Fibroblast of skin of back (primary cell): ENCODE results near the gene PCSK5.
A peak's percentile ranks its signal among the peaks of the same experiment; 100 is the strongest.

Experiments used
- DNase-seq: peaks from one replicate; pipeline ENCODE4 v3.0.0-alpha.2; 2013

Gene PCSK5

GRCh38 chr9:76153902-76154629, 263.6 kb downstream of the PCSK5 start:
- no peak for DNase-seq

- no peak for DNase-seq
Observed at GRCh38 chr9:76155361-76155760, 264.9 kb downstream of the PCSK5 start.

GRCh38 chr9:76158713-76159112, 268.2 kb downstream of the PCSK5 start:
- DNase-seq, result no peak

- no peak for DNase-seq
Observed at GRCh38 chr9:76159293-76159926, 268.9 kb downstream of the PCSK5 start.

GRCh38 chr9:76161106-76161505, 270.6 kb downstream of the PCSK5 start:
- no peak for DNase-seq

- peak; percentile 92 for DNase-seq
Observed at GRCh38 chr9:76161541-76161940, 271.1 kb downstream of the PCSK5 start.

- peak; percentile 36 for DNase-seq
Observed at GRCh38 chr9:76162086-76162730, 271.7 kb downstream of the PCSK5 start.

GRCh38 chr9:76162751-76163500, 272.5 kb downstream of the PCSK5 start:
- peak; percentile 62 for DNase-seq

GRCh38 chr9:76166526-76166925, 276.1 kb downstream of the PCSK5 start:
- DNase-seq, result no peak

- no peak for DNase-seq
Observed at GRCh38 chr9:76176171-76176570, 285.7 kb downstream of the PCSK5 start.

- DNase-seq, result no peak
Observed at GRCh38 chr9:76177931-76178330, 287.5 kb downstream of the PCSK5 start.

GRCh38 chr9:76180541-76180940, 290.1 kb downstream of the PCSK5 start:
- peak; percentile 83 for DNase-seq

- peak; percentile 73 for DNase-seq
Observed at GRCh38 chr9:76181020-76181641, 290.7 kb downstream of the PCSK5 start.

GRCh38 chr9:76181781-76182180, 291.3 kb downstream of the PCSK5 start:
- DNase-seq, result no peak

GRCh38 chr9:76185432-76185831, 295.0 kb downstream of the PCSK5 start:
- DNase-seq, result no peak

GRCh38 chr9:76188286-76188685, 297.8 kb downstream of the PCSK5 start:
- DNase-seq, result no peak

GRCh38 chr9:76188905-76189304, 298.4 kb downstream of the PCSK5 start:
- DNase-seq, result no peak

GRCh38 chr9:76191493-76191892, 301.0 kb downstream of the PCSK5 start:
- no peak for DNase-seq

GRCh38 chr9:76192013-76192412, 301.5 kb downstream of the PCSK5 start:
- DNase-seq, result no peak

- DNase-seq, result peak; percentile 36
Observed at GRCh38 chr9:76194896-76195295, 304.4 kb downstream of the PCSK5 start.

- no peak for DNase-seq
Observed at GRCh38 chr9:76198336-76198735, 307.9 kb downstream of the PCSK5 start.

GRCh38 chr9:76200315-76200714, 309.8 kb downstream of the PCSK5 start:
- DNase-seq, result no peak

GRCh38 chr9:76200745-76201144, 310.3 kb downstream of the PCSK5 start:
- DNase-seq, result no peak
